ENCODE results near the gene CCP110.

The CCP110 gene

GRCh38 chr16:19601083-19601976, 77.6 kb downstream of the CCP110 start:
- DNase-seq (ENCODE audit: low read depth): peak; percentile 43

Measured in ELR (cell line).